ENCODE measurements around the gene SGO1.

SGO1 gene

GRCh38 chr3:20194793-20195460 is 8.9 kb upstream of the SGO1 start:
- no peak overlapping the region for H3K27ac Mint-ChIP-seq
- H3K4me1 Mint-ChIP-seq (ENCODE audit: low read depth in 2 of 2) = peaks cover 4 to 5% of the 10 kb centered on the region in 2 donors
- no peak overlapping the region for H3K4me3 Mint-ChIP-seq
- H3K27me3 Mint-ChIP-seq = no peaks in the 10 kb centered on the region
- peaks cover 3% of the 10 kb centered on the region for H3K36me3 Mint-ChIP-seq (ENCODE audit: insufficient read depth)
- H3K9me3 Mint-ChIP-seq = no peaks in the 10 kb centered on the region
- ATAC-seq (replicated peaks) = no peak
- DNase-seq = no peak

- no peak overlapping the region for H3K4me3 Mint-ChIP-seq
- DNase-seq = no peak
- ATAC-seq (replicated peaks) = no peak
- peaks cover 3% of the 10 kb centered on the region for H3K36me3 Mint-ChIP-seq (ENCODE audit: insufficient read depth)
- no peaks in the 10 kb centered on the region for H3K27me3 Mint-ChIP-seq
- no peaks in the 10 kb centered on the region for H3K4me1 Mint-ChIP-seq (ENCODE audit: low read depth in 2 of 2)
- H3K9me3 Mint-ChIP-seq = no peaks in the 10 kb centered on the region
- H3K27ac Mint-ChIP-seq = no peak overlapping the region
These were observed 5.0 kb upstream of the SGO1 start for GRCh38 chr3:20190991-20191390.

- DNase-seq (no peak), ATAC-seq (replicated peaks) (no peak)
- H3K4me3 Mint-ChIP-seq = no peak overlapping the region
- H3K9me3 Mint-ChIP-seq = no peaks in the 10 kb centered on the region
- no peak overlapping the region for H3K27ac Mint-ChIP-seq
- H3K4me1 Mint-ChIP-seq (ENCODE audit: low read depth in 2 of 2) = no peaks in the 10 kb centered on the region
- H3K27me3 Mint-ChIP-seq = no peaks in the 10 kb centered on the region
- H3K36me3 Mint-ChIP-seq (ENCODE audit: insufficient read depth) = peaks cover 6% of the 10 kb centered on the region
These were observed 596 bp upstream of the SGO1 start for GRCh38 chr3:20186600-20187004.

- Mint-ChIP-seq H3K27ac (no peak overlapping the region), H3K4me1 (ENCODE audit: low read depth in 2 of 2) (no peaks in the 10 kb centered on the region), H3K36me3 (ENCODE audit: insufficient read depth) (peaks cover 3% of the 10 kb centered on the region), H3K9me3 (no peaks in the 10 kb centered on the region), H3K4me3 (no peak overlapping the region), H3K27me3 (no peaks in the 10 kb centered on the region)
- DNase-seq = peak in 2 of 3 experiments; percentile 10 to 11
- ATAC-seq (replicated peaks) = peak; percentile 13
These were observed 701 bp downstream of the SGO1 start for GRCh38 chr3:20185331-20185678.

- ATAC-seq (replicated peaks) = no peak
- H3K27ac Mint-ChIP-seq = no peak overlapping the region
- DNase-seq = no peak
- H3K4me1 Mint-ChIP-seq (ENCODE audit: low read depth in 2 of 2) = no peaks in the 10 kb centered on the region
- peaks cover 3% of the 10 kb centered on the region for H3K36me3 Mint-ChIP-seq (ENCODE audit: insufficient read depth)
- H3K4me3 Mint-ChIP-seq = no peak overlapping the region
- no peaks in the 10 kb centered on the region for H3K27me3 Mint-ChIP-seq
- no peaks in the 10 kb centered on the region for H3K9me3 Mint-ChIP-seq
These were observed 3.8 kb downstream of the SGO1 start for GRCh38 chr3:20182206-20182605.

GRCh38 chr3:20181276-20181675 is 4.7 kb downstream of the SGO1 start:
- no peaks in the 10 kb centered on the region for H3K27me3 Mint-ChIP-seq
- H3K27ac Mint-ChIP-seq = no peak overlapping the region
- H3K4me3 Mint-ChIP-seq = no peak overlapping the region
- ATAC-seq (replicated peaks) (no peak), DNase-seq (no peak)
- peaks cover 3% of the 10 kb centered on the region for H3K36me3 Mint-ChIP-seq (ENCODE audit: insufficient read depth)
- H3K9me3 Mint-ChIP-seq = no peaks in the 10 kb centered on the region
- H3K4me1 Mint-ChIP-seq (ENCODE audit: low read depth in 2 of 2) = no peaks in the 10 kb centered on the region

GRCh38 chr3:20173844-20174410 is 12.1 kb downstream of the SGO1 start:
- Mint-ChIP-seq H3K27ac (peak overlapping the region in 1 of 2 donors; percentile 11), H3K4me3 (no peak overlapping the region), H3K36me3 (ENCODE audit: insufficient read depth) (no peaks in the 10 kb centered on the region), H3K9me3 (no peaks in the 10 kb centered on the region), H3K27me3 (no peaks in the 10 kb centered on the region), H3K4me1 (ENCODE audit: low read depth in 2 of 2) (no peaks in the 10 kb centered on the region)
- ATAC-seq (replicated peaks) (no peak), DNase-seq (no peak)

- H3K36me3 Mint-ChIP-seq (ENCODE audit: insufficient read depth) = peaks cover 7% of the 10 kb centered on the region
- H3K27me3 Mint-ChIP-seq = no peaks in the 10 kb centered on the region
- DNase-seq = no peak
- no peak overlapping the region for H3K4me3 Mint-ChIP-seq
- no peaks in the 10 kb centered on the region for H3K9me3 Mint-ChIP-seq
- peak overlapping the region; percentile 5 to 75 for H3K27ac Mint-ChIP-seq
- ATAC-seq (replicated peaks) = no peak
- H3K4me1 Mint-ChIP-seq (ENCODE audit: low read depth in 2 of 2) = peaks cover 14 to 19% of the 10 kb centered on the region in 2 donors
These were observed 24.3 kb downstream of the SGO1 start for GRCh38 chr3:20161714-20162113.

GRCh38 chr3:20160230-20160629 is 25.8 kb downstream of the SGO1 start:
- Mint-ChIP-seq H3K9me3 (no peaks in the 10 kb centered on the region), H3K4me1 (ENCODE audit: low read depth in 2 of 2) (peaks cover 14 to 19% of the 10 kb centered on the region in 2 donors), H3K27me3 (no peaks in the 10 kb centered on the region), H3K27ac (peak overlapping the region; percentile 32 to 75), H3K4me3 (no peak overlapping the region), H3K36me3 (ENCODE audit: insufficient read depth) (peaks cover 7% of the 10 kb centered on the region)
- DNase-seq (no peak), ATAC-seq (replicated peaks) (peak; percentile 40)

- ATAC-seq (replicated peaks) = no peak
- no peak for DNase-seq
- Mint-ChIP-seq H3K4me1 (ENCODE audit: low read depth in 2 of 2) (peaks cover 4% of the 10 kb centered on the region in 2 donors), H3K36me3 (ENCODE audit: insufficient read depth) (peaks cover 39% of the 10 kb centered on the region), H3K4me3 (no peak overlapping the region), H3K27ac (peak overlapping the region; percentile 44 to 46), H3K27me3 (no peaks in the 10 kb centered on the region), H3K9me3 (no peaks in the 10 kb centered on the region)
These were observed 31.1 kb downstream of the SGO1 start for GRCh38 chr3:20154928-20155327.

- Mint-ChIP-seq H3K36me3 (ENCODE audit: insufficient read depth) (peaks cover 48% of the 10 kb centered on the region), H3K4me1 (ENCODE audit: low read depth in 2 of 2) (no peaks in the 10 kb centered on the region), H3K27me3 (no peaks in the 10 kb centered on the region), H3K9me3 (no peaks in the 10 kb centered on the region), H3K27ac (peak overlapping the region; percentile 44 to 46), H3K4me3 (no peak overlapping the region)
- DNase-seq (no peak), ATAC-seq (replicated peaks) (no peak)
These were observed 31.9 kb downstream of the SGO1 start for GRCh38 chr3:20154078-20154477.

- H3K9me3 Mint-ChIP-seq = no peaks in the 10 kb centered on the region
- DNase-seq = no peak
- H3K4me1 Mint-ChIP-seq (ENCODE audit: low read depth in 2 of 2) = no peaks in the 10 kb centered on the region
- no peak overlapping the region for H3K4me3 Mint-ChIP-seq
- no peaks in the 10 kb centered on the region for H3K27me3 Mint-ChIP-seq
- H3K36me3 Mint-ChIP-seq (ENCODE audit: insufficient read depth) = peaks cover 80% of the 10 kb centered on the region
- H3K27ac Mint-ChIP-seq = peak overlapping the region in 1 of 2 donors; percentile 54
- ATAC-seq (replicated peaks) = no peak
These were observed 37.5 kb downstream of the SGO1 start for GRCh38 chr3:20148466-20148865.

GRCh38 chr3:20147361-20147760 is 38.6 kb downstream of the SGO1 start:
- Mint-ChIP-seq H3K4me1 (ENCODE audit: low read depth in 2 of 2) (peaks cover 0 to 2% of the 10 kb centered on the region in 2 donors), H3K27me3 (no peaks in the 10 kb centered on the region), H3K4me3 (no peak overlapping the region), H3K27ac (peak overlapping the region in 1 of 2 donors; percentile 54), H3K36me3 (ENCODE audit: insufficient read depth) (peaks cover 76% of the 10 kb centered on the region), H3K9me3 (no peaks in the 10 kb centered on the region)
- ATAC-seq (replicated peaks) (no peak), DNase-seq (no peak)

- Mint-ChIP-seq H3K9me3 (no peaks in the 10 kb centered on the region), H3K27me3 (no peaks in the 10 kb centered on the region), H3K36me3 (ENCODE audit: insufficient read depth) (peaks cover 79% of the 10 kb centered on the region), H3K4me1 (ENCODE audit: low read depth in 2 of 2) (peaks cover 0 to 6% of the 10 kb centered on the region in 2 donors), H3K4me3 (no peak overlapping the region), H3K27ac (peak overlapping the region; percentile 8 to 54)
- no peak for ATAC-seq (replicated peaks)
- DNase-seq = no peak
These were observed 39.7 kb downstream of the SGO1 start for GRCh38 chr3:20146301-20146700.
